Suprapubic skin (tissue), 4 donors: ENCODE data around the gene MYH7.

Experiments used
- POLR2A ChIP-seq, 2 donors: fragments of 450-650 bp; IDR thresholded peaks; one replicate each; pipeline ENCODE4 v1.6.1; 2017; ENCODE audit warnings: antibody characterized with exemption in 2 of 2, mild to moderate bottlenecking in 2 of 2, moderate library complexity in 2 of 2
- POLR2AphosphoS5 ChIP-seq, 3 donors: sonication (generic); formaldehyde crosslinking; IDR thresholded peaks; one replicate each; pipeline ENCODE4 v1.6.1; 2017; ENCODE audit warnings: antibody characterized with exemption in 3 of 3

DNA sequence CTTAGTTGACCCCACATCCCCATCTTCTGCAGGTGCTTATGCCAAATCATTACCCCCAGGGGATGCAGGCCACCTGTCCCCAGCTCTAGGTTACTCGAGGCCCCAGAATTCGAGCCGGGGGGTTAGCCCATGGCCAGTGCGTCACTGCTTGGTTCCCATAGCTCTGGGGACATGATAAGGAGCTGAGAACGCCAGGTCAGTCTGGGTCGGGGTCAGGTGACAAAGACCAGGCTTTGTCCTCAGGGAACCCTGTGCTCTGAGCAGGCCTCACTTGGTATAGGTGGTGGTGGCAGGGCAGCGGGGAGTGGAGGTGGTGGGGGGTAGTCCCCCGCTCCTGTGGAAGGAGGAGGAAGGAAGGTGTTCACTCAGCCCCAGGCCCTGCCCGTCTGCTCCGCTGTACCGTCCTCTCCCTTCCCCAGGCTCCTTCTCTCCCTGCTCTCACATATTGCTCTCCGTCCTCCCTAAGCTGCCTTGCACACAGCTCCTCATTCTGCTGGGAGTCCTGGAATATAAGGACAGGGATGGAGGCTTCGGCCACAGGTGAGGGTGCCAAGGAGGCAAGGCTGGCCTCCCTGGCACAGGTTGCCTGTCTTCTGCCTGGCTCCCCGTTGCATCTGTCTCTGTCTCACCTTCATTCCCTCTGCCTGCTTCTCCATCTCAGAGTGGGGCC lies 25.4 kb downstream of the MYH7 start:
- TF ChIP-seq POLR2AphosphoS5 (IDR thresholded peaks at IDR 0.05) (no peak), POLR2A (IDR thresholded peaks at IDR 0.05) (no peak)
